ENCODE measurements around the gene LBP.
"Not testable (repeated sequence)": the region's sequence is repeated elsewhere in the genome, so short reads cannot be mapped to it uniquely, and the experiment has no call there.

LBP gene

GRCh38 chr20:38350879-38351775 is 4.8 kb downstream of the LBP start:
- no peak for DNase-seq (ENCODE audit: low read depth)

- no peak for DNase-seq (ENCODE audit: low read depth)
Measured at GRCh38 chr20:38353316-38353715, 7.0 kb downstream of the LBP start.

GRCh38 chr20:38354227-38354626 is 7.9 kb downstream of the LBP start:
- DNase-seq (ENCODE audit: low read depth): no peak

GRCh38 chr20:38355161-38356012 is 9.1 kb downstream of the LBP start:
- DNase-seq (ENCODE audit: low read depth): no peak

DNA sequence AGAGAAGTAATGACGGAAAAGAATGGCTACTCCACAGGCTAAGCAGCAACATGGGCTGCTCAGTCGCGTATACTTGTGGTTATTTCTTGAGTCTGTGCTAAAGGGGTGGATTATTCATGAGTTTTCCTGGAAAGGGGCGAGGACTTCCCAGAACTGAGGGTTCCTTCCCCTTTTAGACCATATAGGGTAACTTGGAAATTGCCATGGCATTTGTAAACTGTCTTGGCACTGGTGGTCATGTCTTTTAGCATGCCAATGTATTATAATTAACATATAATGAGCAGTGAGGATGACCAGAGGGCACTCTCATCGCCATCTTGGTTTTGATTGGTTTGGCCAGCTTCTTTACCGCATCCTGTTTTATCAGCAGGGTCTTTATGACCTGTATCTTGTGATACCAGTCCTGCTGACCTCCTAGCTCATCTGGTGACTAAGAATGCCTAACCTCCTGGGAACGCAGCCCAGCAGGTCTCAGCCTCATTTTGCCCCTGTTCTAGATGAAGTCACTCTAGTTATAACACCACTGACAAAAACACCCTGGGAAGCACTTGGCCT is 11.4 kb downstream of the LBP start:
- no peak for DNase-seq (ENCODE audit: low read depth)

- DNase-seq (ENCODE audit: low read depth): no peak
Measured at GRCh38 chr20:38358556-38358955, 12.3 kb downstream of the LBP start.

DNA sequence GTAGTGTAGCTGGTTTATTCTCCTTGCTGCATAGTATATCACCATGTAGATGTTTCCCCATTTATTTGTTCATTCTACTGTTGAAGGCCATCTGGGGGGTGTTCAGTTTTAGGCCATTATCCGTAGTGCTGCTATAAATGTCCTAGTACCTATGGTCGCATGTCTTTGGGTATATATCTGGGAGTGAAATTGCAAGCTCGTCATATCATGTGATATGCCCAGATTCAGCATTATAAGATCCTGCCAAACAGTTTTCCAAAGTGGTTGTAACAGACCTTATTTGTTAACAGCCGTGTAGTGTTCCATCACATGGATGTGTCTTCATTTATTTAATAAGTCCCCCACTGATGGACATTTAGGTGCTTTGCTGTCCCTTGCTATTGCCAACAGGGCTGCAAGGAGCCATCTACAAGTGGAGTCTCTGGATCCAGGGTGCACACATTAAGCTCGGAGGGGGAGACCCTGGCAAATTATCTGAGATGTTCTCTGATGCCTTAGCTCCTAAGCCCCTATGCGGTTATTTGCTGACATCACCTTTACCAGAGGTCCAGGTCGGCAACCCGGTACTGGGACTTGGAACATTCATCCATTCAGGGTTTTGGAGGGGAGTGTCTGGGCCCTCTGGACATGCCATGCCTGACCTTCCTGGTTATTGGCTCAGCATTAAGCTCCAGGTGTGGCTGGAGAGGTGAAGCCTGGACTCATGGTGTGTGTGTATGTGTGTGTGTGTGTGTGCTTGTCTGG is 16.9 kb downstream of the LBP start:
- no peak for DNase-seq (ENCODE audit: low read depth)

DNA sequence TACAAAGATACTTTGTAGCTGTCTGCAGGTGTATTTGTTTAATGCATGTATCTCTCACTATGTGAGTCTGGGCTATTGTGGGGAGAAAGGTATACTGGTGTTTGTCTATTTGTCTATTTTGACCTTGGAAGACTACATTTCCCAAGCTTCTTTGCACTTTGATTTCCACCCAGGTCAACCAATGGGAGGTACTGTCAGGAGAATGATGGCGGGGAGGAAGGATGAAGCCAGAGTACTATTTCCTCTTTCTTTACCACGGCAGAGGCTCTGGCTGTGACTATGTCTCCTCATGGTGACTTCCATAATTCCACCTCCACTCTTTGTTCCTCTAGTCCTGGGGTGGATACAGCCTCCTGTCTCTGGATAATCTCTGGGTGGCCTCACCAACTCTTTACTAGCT is 23.1 kb downstream of the LBP start:
- no peak for DNase-seq (ENCODE audit: low read depth)

DNA sequence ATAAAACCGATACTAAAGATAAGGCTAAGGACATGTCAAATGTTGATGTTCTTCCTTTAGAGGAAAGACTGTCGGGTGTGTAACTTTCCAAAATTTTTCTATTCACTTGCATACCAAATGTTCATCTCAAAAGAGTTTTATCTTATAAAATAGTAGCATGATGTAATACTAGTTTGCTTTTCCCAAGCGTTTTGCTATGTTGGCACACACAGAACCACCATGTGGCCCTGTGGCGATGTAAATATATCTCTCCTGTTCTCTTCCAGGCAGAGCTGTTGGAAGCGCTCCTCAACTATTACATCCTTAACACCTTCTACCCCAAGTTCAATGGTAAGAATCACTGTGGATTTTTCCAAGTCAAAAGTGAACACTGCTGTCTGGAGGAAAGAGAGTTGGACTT is 26.5 kb downstream of the LBP start:
- no peak for DNase-seq (ENCODE audit: low read depth)

DNA sequence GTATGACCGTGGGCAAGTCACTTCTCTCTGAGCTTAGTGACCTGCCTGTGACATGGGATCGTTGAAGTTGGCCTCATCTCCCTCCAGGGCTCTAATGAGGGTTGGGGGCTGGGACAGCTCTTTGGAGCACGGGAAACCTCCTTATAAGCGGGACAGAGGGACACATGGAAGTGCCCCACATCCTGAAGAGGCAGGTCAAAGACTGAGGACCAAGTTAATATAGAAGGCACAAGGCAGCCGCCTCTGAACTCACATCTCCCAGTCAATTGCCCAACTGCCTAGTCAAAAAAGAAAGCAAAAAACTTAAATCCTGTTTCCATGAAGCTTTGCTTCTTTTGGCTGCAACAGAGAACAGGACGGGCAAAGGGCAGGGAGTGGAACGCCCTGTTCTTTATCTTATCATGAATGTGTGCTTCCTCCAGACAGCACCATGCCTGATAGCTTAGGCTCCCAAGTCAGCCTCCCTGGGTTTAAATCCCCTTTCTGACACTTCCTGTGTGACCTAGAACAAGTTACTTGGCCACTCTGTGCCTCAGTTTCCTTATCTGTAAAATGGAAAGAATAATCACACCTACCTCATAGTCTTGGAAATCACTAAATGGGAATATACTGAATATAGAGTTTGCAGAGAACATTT is 27.1 kb downstream of the LBP start:
- no peak for DNase-seq (ENCODE audit: low read depth)

GRCh38 chr20:38373898-38374297 is 27.6 kb downstream of the LBP start:
- no peak for DNase-seq (ENCODE audit: low read depth)

- no peak for DNase-seq (ENCODE audit: low read depth)
Measured at GRCh38 chr20:38377039-38377685, 30.9 kb downstream of the LBP start.

- not testable (repeated sequence) for DNase-seq (ENCODE audit: low read depth)
Measured at GRCh38 chr20:38377838-38378237, 31.6 kb downstream of the LBP start.

DNA sequence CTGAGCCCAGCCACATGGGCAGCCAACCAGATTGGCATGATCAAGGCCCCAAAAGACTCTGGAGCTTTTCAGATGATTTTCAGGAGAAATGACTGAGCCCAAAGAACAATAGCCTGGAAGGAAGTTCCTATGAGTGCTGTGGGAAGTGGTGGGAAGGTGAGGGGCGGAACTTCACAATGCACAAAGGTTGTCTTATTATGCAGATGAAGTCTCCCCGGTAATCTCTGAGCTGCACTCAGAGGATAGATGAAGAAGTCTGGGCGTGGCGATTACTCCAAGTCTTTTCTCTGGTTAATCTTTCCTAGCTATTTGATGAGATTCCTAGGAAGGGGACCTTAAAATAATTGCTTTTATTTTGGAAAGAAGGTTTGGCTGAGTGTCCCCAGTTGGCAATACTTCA is 36.9 kb downstream of the LBP start:
- no peak for DNase-seq (ENCODE audit: low read depth)

- no peak for DNase-seq (ENCODE audit: low read depth)
Measured at GRCh38 chr20:38386004-38386403, 39.7 kb downstream of the LBP start.

DNA sequence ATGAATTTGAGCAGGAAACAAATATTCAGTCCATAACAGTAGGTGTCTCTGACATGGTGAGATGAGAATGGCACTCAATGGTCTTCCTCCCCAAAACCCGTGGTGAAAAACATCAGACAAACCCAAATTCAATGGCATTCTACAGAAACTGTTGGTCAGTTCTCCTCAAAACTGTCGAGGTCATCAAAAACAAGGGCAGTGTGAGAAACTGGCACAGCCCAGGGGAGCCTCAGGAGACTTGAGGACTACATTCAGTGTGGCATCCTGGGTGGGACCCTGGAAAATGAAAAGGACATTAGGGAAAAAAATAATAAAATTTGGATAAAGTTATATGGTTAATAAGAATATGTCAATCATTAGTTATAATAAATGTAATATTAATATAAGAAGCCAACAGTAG is 40.6 kb downstream of the LBP start:
- no peak for DNase-seq (ENCODE audit: low read depth)

DNA sequence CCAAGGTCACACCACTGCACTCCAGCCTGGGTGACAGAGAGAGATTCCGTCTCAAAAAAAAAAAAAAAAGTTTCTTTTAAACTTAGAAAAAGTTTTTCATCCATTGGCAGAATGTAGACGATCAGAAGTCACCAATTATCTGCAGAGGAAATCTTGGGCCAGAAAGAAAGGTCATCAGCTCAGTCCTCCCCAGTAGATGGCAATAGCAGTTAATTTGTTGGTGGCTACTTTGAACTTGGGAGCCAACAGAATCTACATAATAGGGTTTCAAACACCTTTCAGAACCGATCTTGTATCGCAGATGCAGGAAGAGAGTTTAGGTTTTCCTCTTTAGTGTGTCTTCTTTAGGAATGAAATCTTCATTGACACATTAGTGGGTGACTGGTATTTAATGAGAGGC is 41.7 kb downstream of the LBP start:
- no peak for DNase-seq (ENCODE audit: low read depth)

DNA sequence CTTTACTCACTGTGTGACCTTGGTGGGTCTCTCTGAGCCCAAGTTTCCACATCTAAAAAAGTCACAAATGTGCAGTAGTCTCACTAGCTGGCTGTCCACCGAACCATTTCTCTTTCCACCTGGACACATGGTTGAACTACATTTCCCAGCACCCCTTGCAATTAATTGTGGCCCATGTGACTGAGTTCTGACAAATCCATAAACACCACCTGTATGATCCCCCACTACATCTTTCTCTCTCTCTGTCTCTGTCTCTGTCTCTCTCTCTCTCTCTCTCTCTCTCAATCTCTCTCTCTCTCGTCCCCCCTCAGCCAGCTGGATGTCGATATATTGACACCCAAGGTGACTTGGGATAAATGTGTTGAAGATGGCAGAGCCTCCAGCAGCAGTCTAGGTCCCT is 46.1 kb downstream of the LBP start:
- DNase-seq (ENCODE audit: low read depth): no peak

- no peak for DNase-seq (ENCODE audit: low read depth)
Measured at GRCh38 chr20:38393259-38393658, 47.0 kb downstream of the LBP start.

DNA sequence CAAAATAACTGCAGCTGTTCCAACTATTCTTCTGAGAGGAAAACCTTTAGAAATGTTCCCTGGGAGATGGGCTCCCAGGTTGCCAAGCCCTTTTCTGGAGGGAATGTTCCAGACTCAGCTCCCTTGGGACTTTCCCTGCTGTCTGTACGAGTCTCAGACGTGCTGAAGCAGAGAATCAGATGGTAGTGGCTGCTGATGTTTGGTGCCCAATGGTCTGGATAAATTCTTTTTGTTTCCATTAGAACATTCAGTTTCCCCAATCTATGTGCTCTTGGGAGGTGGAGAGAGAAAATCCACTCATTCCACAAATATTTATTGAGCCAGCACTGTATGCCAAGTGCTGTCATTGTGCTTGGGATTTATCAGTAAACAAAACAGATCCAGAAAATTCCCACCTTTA is 48.9 kb downstream of the LBP start:
- no peak for DNase-seq (ENCODE audit: low read depth)

Data from T follicular helper cell (primary cell).